Stomach (tissue), 9 donors: Measurements from ENCODE around the gene ZNF423. TPM values are rescaled to one million over a fixed set of nuclear protein-coding genes. Genes with fewer than 3 reads are reported as not detected.

Source experiments
- DNase-seq, 2 donors: peaks; one replicate each; pipeline versions ENCODE4 v3.0.0 to v3.0.0-alpha.2; 2013 to 2019
- H3K27ac ChIP-seq, 5 donors: fragments of 200-600 bp in 4 of 5; sonication (generic) in 4 of 5; one replicate each; pipeline ENCODE4 v1.5.1; 2013 to 2019; ENCODE audit warnings: mild to moderate bottlenecking in 1 of 5, moderate library complexity in 1 of 5
- H3K27me3 ChIP-seq, 3 donors: fragments of 200-600 bp; sonication (generic); one replicate each; pipeline ENCODE4 v1.5.1; 2017 to 2019; ENCODE audit warnings: mixed run types in 1 of 3
- H3K36me3 ChIP-seq, 4 donors: fragments of 200-600 bp; sonication (generic); 1 replicate in 3 of 4; 2 replicates in 1 of 4; pipeline ENCODE4 v1.5.1; 2016 to 2019
- H3K4me1 ChIP-seq, 4 donors: fragments of 200-600 bp; sonication (generic); one replicate each; pipeline ENCODE4 v1.5.1; 2016 to 2019
- H3K4me3 ChIP-seq, 4 donors: fragments of 200-600 bp; sonication (generic) in 3 of 4; one replicate each; pipeline ENCODE4 v1.5.1; 2016 to 2019; ENCODE audit warnings: mild to moderate bottlenecking in 1 of 4
- H3K9me3 ChIP-seq, 4 donors: fragments of 200-600 bp; sonication (generic); one replicate each; pipeline ENCODE4 v1.5.1; 2016 to 2019
- EP300 ChIP-seq: sonication (generic); formaldehyde crosslinking; IDR thresholded peaks from one replicate; pipeline ENCODE4 v1.6.1; 2017; ENCODE audit warnings: antibody characterized with exemption
- POLR2A ChIP-seq, 4 donors: fragments of 450-650 bp; IDR thresholded peaks; one replicate each; pipeline ENCODE4 v1.6.1; 2016; ENCODE audit warnings: antibody characterized with exemption in 4 of 4, control low read depth in 2 of 4, mild to moderate bottlenecking in 1 of 4, moderate library complexity in 1 of 4
- POLR2AphosphoS5 ChIP-seq, 3 donors: sonication (generic); formaldehyde crosslinking; IDR thresholded peaks; one replicate each; pipeline ENCODE4 v1.6.1; 2016; ENCODE audit warnings: antibody characterized with exemption in 3 of 3
- WGBS, 5 donors: extraction: QIAGEN DNeasy Blood & Tissue Kit in 3 of 5; methylation state at CpG; one replicate each; pipeline versions ENCODE4 v1.1.5 to v1.1.7; 2013 to 2018; 5-methylcytosine and 5-hydroxymethylcytosine counted together
- intact Hi-C: fragments of 100-400 bp; cut with DNase I; formaldehyde crosslinking; loops from one replicate; pipeline ENCODE4 v1.15.1; 2023; ENCODE audit warnings: low total_unique reads
- polyA plus RNA-seq, 3 donors: library from polyadenylated mRNA; stranded (reverse); fragments of 200-250 nt; gene quantifications; one replicate each; pipeline ENCODE4 v1.2.3, GENCODE V29; 2013
- total RNA-seq, 5 donors: library from RNA; depleted of rRNA; stranded (reverse); fragments of >200 nt; gene quantifications; one replicate each; pipeline versions ENCODE4 v1.1.0 to v1.2.3, GENCODE V29; 2014 to 2016
- TF ChIP-seq, protein P1 (sequence below), 7 experiments: fragments of 450-650 bp in 4 of 7; fragments of 200-600 bp in 3 of 7; sonication (generic) in 3 of 7; IDR thresholded peaks; one replicate each; pipeline ENCODE4 v1.5.1; 2016 to 2019; ENCODE audit warnings: antibody characterized with exemption in 7 of 7, control low read depth in 2 of 7, mild to moderate bottlenecking in 1 of 7
- donor health status: healthy with polysubstance abuse.
- donor health status: Bipolar disorder and iron deficiency.
- donor health status: healthy.

Gene ZNF423
- total and polyA plus RNA-seq, 8 donors, result 0.29 to 3.5 (median 1.0) TPM

DNA sequence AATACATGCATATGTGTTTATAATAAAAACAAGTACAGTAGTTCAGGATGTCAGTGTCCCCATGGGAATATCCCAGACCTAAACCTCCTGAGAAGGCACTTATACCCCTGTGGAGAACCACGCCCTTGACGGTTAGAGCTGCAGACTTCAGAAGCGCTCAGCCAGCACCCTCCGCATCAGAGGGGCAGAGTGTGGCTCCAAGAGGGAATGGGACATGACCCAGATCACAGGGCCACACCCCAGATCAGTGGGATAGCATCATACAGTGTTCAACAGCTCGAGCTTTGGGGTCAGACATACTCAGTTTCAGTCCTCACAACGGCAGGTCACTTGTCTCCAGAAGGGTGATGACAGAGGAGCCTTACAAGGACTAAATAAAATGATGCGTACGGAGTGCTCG, 45.8 kb upstream of the ZNF423 start:
- TF ChIP-seq POLR2AphosphoS5 (IDR thresholded peaks at IDR 0.05), result no peak
- TF ChIP-seq POLR2A (IDR thresholded peaks at IDR 0.05), result no peak
- TF ChIP-seq, protein P1, sequence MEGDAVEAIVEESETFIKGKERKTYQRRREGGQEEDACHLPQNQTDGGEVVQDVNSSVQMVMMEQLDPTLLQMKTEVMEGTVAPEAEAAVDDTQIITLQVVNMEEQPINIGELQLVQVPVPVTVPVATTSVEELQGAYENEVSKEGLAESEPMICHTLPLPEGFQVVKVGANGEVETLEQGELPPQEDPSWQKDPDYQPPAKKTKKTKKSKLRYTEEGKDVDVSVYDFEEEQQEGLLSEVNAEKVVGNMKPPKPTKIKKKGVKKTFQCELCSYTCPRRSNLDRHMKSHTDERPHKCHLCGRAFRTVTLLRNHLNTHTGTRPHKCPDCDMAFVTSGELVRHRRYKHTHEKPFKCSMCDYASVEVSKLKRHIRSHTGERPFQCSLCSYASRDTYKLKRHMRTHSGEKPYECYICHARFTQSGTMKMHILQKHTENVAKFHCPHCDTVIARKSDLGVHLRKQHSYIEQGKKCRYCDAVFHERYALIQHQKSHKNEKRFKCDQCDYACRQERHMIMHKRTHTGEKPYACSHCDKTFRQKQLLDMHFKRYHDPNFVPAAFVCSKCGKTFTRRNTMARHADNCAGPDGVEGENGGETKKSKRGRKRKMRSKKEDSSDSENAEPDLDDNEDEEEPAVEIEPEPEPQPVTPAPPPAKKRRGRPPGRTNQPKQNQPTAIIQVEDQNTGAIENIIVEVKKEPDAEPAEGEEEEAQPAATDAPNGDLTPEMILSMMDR (IDR thresholded peaks at IDR 0.05), result no peak
- no peak for TF ChIP-seq EP300
- DNase-seq, result no peak
- intact Hi-C loops, result no loop called here
- Histone ChIP-seq H3K36me3 (no peaks in the 10 kb centered on the region), H3K27ac (no peak overlapping the region), H3K4me1 (no peaks in the 10 kb centered on the region), H3K9me3 (no peaks in the 10 kb centered on the region), H3K27me3 (peaks cover 0 to 8% (median 3%) of the 10 kb centered on the region in 3 donors), H3K4me3 (no peak overlapping the region)
- whole genome bisulfite sequencing, 5 donors, result 74 to 88% (median 84%) methylated on average over 9 of the region's 9 CpGs

DNA sequence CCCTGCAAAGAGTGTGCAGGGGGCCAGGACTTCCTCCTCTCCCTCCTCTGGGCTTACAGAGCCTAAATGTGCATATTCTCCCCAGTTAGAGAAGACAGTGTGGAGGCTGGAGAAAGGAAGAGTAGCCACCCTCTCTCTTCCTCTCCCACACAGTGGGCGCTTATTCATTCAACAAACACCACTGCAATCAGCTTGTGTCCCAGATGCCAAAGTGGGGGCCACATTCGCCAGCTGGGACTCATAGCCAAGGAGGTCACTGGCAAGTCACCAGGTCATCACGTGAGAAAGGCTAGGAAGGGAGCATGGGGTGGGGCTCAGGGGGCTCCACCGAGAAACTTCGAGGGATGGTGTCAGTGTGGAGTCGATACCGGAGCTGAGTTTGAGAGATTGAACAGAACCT, 45.0 kb upstream of the ZNF423 start:
- intact Hi-C loops, result no loop called here
- Histone ChIP-seq H3K4me1 (no peaks in the 10 kb centered on the region), H3K27me3 (peaks cover 0 to 15% (median 4%) of the 10 kb centered on the region in 3 donors), H3K27ac (no peak overlapping the region), H3K9me3 (no peaks in the 10 kb centered on the region), H3K36me3 (no peaks in the 10 kb centered on the region), H3K4me3 (no peak overlapping the region)
- no peak for TF ChIP-seq POLR2AphosphoS5 (IDR thresholded peaks at IDR 0.05)
- TF ChIP-seq, protein P1 (IDR thresholded peaks at IDR 0.05), result no peak
- no peak for TF ChIP-seq EP300
- TF ChIP-seq POLR2A (IDR thresholded peaks at IDR 0.05), result no peak
- no peak for DNase-seq
- whole genome bisulfite sequencing, 5 donors, result 74 to 81% (median 76%) methylated on average over 6 to 7 of the region's 7 CpGs

DNA sequence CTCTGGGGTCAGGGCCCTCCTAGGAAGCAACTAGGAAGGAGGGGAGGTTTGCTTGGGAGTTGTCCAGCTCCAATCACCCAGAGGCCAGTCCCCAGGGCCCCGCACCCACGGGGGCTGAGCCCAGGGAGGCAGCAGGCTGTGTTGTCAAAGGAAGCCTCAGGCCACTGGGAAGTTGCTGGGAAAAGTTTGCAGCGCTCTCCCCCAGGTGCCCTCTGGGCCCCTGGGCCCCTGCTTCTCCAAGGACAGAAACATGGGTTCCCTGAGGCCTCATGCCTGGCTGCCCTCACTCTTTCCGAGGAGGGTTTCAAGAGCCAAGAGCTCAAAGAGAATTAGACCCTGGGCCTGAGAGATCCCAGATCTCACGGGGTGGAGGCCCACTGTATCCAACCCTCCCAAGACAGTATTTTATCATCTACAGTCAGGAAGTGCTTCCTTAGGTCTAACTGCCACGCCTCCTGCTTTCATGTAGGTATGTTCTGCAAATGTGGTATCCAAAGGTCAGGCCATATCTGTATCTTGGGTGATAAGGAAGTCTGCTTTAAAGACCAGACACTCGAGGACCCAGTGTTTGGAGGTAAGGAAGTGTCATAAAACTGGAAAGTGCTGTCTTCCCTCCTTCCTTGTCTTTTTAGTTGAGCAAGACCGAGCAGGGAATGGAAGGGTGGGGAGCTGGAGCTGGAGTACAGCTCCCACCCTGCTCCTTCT, 44.2 kb upstream of the ZNF423 start:
- no peak for DNase-seq
- Histone ChIP-seq H3K36me3 (no peaks in the 10 kb centered on the region), H3K9me3 (no peaks in the 10 kb centered on the region), H3K27ac (no peak overlapping the region), H3K4me1 (no peaks in the 10 kb centered on the region), H3K27me3 (peaks cover 0 to 22% (median 4%) of the 10 kb centered on the region in 3 donors), H3K4me3 (no peak overlapping the region)
- TF ChIP-seq POLR2AphosphoS5 (IDR thresholded peaks at IDR 0.05) (no peak), POLR2A (IDR thresholded peaks at IDR 0.05) (no peak), EP300 (no peak)
- TF ChIP-seq, protein P1 (IDR thresholded peaks at IDR 0.05), result no peak
- intact Hi-C loops, result no loop called here
- 57 to 71% (median 66%) methylated on average over 8 of the region's 8 CpGs for WGBS, 5 donors

DNA sequence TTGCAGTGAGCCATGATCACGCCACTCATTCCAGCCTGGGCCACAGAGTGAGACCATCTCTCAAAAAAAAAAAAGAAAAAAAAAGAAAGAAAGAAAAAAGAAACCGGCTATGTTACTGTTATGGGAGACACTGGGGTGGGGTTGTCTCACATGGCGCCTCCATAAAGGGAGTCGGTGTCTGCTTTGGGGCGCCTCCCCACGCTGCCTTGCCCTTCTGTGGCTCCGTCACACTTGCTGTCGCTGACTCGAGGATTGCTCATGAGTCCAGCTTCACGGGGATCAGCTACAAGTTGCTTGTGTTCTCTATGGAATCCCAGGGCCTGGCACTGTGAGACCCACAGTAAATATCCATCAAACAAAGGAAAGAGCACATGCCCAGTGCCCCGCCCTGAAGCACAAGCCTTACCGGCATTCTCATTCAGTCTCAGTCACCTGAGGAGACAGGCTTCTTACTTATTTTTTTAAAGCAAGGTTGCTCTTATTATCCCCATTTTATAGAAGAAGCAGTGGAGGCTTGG, 40.6 kb upstream of the ZNF423 start:
- H3K9me3 ChIP-seq, result no peaks in the 10 kb centered on the region
- intact Hi-C loops, result no loop called here
- TF ChIP-seq POLR2AphosphoS5 (IDR thresholded peaks at IDR 0.05) (no peak), POLR2A (IDR thresholded peaks at IDR 0.05) (no peak), EP300 (no peak)
- TF ChIP-seq, protein P1 (IDR thresholded peaks at IDR 0.05), result no peak
- peaks cover 0 to 34% (median 16%) of the 10 kb centered on the region in 3 donors for H3K27me3 ChIP-seq
- no peaks in the 10 kb centered on the region for H3K4me1 ChIP-seq
- no peaks in the 10 kb centered on the region for H3K36me3 ChIP-seq
- no peak overlapping the region for H3K27ac ChIP-seq
- no peak overlapping the region for H3K4me3 ChIP-seq
- DNase-seq, result no peak
- WGBS, 5 donors, result 63 to 78% (median 72%) methylated on average over 12 of the region's 12 CpGs
